ENCODE results near the gene SMIM12.

DNA sequence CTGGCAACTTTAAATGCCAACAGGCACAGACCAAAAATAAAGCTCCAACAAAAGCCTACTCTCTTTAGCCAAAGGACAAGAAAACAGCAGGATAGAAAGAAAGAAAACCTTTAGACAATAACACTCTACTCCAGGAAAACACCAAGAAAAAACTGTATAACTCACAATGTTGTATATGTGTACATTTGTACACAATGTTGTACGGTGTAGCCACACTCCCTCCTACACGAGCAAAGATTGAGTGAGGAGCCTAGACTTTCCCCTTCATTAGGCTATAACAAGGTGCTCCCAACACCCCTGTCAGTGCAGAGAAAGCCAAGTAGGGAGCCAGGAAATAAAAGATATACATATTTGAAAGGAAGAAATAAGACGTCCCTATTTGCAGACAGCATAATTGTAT is 42.8 kb downstream of the SMIM12 start:
- TF ChIP-seq POLR2A (IDR thresholded peaks at IDR 0.05; ENCODE audit: low read length) (no peak), GATA1 (IDR thresholded peaks at IDR 0.05; ENCODE audit: low read depth, low read length) (no peak)

Measured in erythroblast (primary cell).